CD4-positive, alpha-beta T cell treated with Interleukin-17A for 4 hours (primary cell): ENCODE data around the gene CBLB.

Source experiments
- DNase-seq: peaks from one replicate; pipeline ENCODE4 v3.0.0-alpha.2; 2020; ENCODE audit warnings: mixed read lengths

Gene CBLB

GRCh38 chr3:105869861-105870755 is 1.3 kb upstream of the CBLB start:
- no peak for DNase-seq

DNA sequence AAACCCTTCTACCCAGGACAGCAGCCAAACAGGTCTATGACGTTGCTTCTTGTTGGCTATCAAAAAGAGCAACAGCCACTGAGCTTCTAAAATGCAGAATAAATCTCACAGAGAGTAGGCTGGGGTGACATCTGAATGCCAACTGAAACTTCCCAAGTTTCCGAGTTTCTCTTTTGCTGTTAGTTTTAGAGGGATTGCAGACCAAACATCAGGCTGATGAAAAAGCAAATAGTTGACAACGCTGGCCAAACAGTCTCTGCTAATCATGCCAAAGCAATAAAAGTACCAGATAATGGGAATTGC is 670 bp upstream of the CBLB start:
- DNase-seq: no peak

- no peak for DNase-seq
Observed at GRCh38 chr3:105868431-105868741, 426 bp downstream of the CBLB start.

DNA sequence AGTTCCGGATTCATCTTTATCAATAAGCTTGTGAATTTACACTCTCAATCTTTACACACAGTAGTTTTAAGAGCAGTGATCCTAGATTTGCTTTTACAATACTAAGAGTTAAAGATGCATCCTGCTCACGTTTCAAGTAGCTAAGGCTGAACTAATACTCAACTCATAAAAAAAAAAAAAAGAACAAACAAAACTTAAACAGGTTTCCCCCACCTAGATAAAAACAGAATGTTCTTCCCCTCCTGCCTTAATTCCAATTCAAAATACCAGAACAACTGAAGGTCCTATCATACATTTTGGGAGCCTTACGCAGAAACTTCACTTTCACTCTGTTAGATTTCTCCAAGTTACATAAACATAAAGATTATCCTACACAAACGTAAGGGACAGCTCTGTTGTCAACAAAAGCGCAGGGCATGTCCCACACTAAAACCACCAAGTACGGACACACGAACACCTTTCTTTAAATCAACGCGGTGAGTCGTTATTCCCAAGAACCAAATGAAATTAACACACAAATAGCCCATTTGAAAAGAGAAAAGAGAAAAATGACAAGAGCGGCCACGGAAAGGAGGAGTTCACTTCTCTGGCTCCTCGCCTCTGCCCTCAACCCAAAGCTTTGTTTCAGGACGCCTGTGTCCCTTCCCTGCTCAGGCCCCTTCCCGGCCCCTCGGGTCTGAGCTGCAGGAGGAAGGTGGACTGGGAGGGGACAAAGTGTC is 941 bp downstream of the CBLB start:
- DNase-seq: no peak

- peak; percentile 16 for DNase-seq
Observed at GRCh38 chr3:105866656-105867653, 1.9 kb downstream of the CBLB start.

DNA sequence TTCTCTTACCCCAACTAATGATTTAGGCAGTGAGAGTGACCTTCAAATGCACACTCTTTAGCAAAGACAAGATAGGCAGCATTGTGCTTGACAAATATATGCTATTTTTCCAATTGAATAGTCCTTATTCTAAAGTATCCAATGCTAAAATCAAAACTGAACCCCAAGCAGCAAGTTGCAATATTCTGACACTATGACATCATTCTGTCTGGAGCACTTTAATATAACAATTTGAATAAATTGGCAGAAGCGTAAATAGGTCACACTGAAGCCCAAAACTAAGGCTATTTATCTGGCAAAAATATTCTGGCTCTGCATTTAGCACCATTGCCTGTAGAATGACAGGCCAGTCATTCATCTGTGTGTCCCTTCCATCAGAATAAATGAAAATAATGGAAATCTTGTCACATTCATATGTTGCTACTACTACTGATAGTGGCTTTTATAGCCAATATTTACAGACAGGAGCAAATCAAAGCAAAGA is 2.9 kb downstream of the CBLB start:
- no peak for DNase-seq

GRCh38 chr3:105865016-105865623 is 3.7 kb downstream of the CBLB start:
- no peak for DNase-seq

DNA sequence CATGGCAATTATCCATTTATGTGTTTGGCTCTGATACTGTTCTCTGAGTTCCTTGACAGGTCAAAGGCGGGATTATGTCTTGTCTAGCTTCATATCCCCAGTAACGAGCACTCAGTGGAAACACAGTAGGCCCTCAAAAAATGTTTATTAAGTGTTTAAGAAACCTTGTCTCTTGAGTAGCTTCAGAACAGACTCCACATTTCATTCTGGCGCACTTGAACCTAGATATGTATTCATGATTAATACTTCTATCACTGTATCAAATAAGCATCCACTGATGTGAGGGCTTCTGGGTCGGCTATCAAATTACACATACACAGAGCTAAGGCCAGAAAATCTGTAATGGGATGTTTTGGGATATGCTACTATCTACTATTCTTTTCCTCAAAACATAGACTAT is 4.6 kb downstream of the CBLB start:
- no peak for DNase-seq

- no peak for DNase-seq
Observed at GRCh38 chr3:105863608-105864007, 5.2 kb downstream of the CBLB start.

GRCh38 chr3:105862217-105862616 is 6.6 kb downstream of the CBLB start:
- DNase-seq: no peak

DNA sequence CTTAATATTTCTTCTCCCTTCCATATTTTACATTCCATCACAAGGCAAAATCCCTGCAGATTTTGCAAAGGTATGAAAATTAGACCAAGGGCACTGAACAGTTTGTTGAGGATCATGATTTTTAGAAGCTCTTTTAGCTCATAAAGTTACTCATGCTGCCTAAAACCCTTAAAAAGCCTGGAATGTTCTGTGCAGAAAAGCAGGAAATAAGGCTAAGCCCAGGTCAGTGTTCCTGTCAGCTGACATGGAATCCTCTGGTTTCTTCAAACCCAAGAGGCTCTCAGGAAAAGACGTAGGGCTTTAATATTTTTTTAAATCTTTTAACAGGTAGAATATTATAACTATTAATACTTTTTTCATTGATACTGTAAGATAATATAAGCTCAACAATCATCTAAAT is 8.2 kb downstream of the CBLB start:
- no peak for DNase-seq

DNA sequence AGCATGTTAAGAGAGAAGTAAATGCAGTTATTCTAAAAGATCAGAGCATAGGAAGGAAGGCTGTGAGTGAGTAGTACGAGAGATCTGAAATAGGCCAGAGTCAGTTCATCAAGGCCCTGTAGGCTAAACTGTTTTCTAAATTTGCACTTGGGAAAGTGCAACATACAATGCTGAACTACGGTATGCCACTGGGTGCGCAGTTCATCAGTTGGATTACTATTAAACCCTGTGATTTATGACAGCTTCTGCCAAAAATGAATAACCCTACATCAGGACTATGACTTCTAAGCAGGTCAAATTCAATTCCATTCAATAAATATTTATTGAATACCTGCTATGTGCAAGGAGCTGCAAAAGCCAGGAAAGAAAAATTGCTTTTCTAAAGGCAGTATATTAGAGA is 10.8 kb downstream of the CBLB start:
- no peak for DNase-seq

GRCh38 chr3:105857601-105858000 is 11.2 kb downstream of the CBLB start:
- no peak for DNase-seq

GRCh38 chr3:105856605-105857004 is 12.2 kb downstream of the CBLB start:
- no peak for DNase-seq

GRCh38 chr3:105853801-105854432 is 14.9 kb downstream of the CBLB start:
- no peak for DNase-seq

DNA sequence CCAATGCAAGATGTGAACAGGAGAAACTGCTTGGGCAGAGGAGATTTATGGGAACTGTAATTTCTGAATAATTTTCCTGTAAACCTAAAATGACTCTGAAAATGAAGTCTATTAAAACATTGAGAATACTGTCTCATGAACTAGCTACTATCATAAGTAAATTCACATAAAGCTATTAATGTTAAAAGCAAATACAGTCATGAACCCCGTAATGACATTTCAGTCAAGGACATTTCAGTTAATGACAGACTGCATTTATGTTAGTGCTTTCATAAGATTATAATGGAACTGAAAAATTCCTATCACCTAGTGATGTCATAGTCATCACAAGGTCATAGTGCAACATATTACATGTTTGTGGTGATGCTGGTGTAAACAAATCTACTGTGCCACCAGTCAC is 17.2 kb downstream of the CBLB start:
- no peak for DNase-seq

- no peak for DNase-seq
Observed at GRCh38 chr3:105851176-105851575, 17.6 kb downstream of the CBLB start.

- DNase-seq: no peak
Observed at GRCh38 chr3:105850593-105850992, 18.2 kb downstream of the CBLB start.

- DNase-seq: no peak
Observed at GRCh38 chr3:105848821-105849220, 20.0 kb downstream of the CBLB start.

GRCh38 chr3:105847865-105848264 is 20.9 kb downstream of the CBLB start:
- no peak for DNase-seq

- no peak for DNase-seq
Observed at GRCh38 chr3:105847452-105847851, 21.4 kb downstream of the CBLB start.

GRCh38 chr3:105846809-105847208 is 22.0 kb downstream of the CBLB start:
- no peak for DNase-seq
